KG1 (cell line): Measurements from ENCODE around the gene KLF17.
"Not testable (repeated sequence)": the region's sequence is repeated elsewhere in the genome, so short reads cannot be mapped to it uniquely, and the experiment has no call there.

Source experiments
- DNase-seq: peaks from one replicate; lab custom pipeline; 2025; lab: John Stamatoyannopoulos, UW

KLF17 gene

DNA sequence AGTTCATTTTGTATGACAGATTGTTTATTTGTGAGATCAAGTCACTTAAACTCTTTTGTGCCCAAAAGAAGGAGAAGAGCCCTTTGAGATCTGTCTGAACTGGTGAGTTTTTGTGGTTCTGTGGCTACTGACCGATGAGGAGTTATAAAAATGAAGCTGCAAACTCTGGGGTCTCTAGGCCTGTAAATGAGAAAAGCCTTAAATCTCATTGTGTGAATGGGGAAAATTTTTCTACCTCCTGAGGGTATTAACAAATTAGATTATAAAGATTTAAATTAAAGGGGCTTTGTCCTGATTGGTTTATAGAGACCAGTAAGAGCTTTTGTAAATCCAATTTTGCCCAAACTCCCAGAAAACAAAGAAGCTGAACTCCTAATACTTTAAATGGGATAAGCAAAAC is 9.7 kb upstream of the KLF17 start:
- DNase-seq, result no peak

DNA sequence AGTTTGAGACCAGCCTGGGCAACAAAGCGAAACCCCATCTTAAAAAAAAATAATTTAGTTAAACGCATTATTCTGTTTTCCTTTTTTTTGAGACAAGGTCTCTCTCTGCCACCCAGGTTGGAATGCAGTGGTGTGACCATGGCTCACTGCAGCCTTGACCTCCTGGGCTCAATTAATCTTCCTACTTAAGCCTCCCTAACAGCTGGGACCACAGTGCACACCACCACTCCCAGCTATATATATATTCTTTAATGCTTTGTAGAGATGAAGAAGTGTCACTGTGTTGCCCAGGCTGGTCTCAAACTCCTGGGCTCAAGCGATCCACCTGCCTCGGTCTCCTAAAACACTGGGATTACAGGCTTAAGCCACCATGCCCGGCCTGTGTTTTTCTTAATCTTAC is 7.7 kb upstream of the KLF17 start:
- DNase-seq, result no peak

DNA sequence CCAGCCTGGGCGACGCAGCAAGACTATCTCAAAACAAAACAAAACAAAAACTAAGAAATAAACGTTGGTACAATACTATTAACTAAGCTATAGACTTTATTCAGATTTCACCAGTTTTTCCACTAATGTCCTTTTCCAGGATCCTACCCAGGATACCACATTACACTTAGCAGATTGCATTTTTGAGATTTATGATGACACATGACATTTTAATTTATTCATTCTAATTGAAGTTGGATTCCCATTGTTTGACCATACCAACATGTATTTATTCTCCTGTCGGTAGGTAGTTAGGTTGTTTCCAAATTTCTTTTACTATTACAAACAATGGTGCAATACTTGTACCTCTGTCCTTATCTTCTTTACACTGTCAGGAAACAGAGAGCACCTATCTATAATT is 6.8 kb upstream of the KLF17 start:
- no peak for DNase-seq

- no peak for DNase-seq
Measured at GRCh38 chr1:44112486-44112885, 6.1 kb upstream of the KLF17 start.

- DNase-seq, result no peak
Measured at GRCh38 chr1:44113095-44113609, 5.5 kb upstream of the KLF17 start.

- DNase-seq, result no peak
Measured at GRCh38 chr1:44114098-44114497, 4.5 kb upstream of the KLF17 start.

DNA sequence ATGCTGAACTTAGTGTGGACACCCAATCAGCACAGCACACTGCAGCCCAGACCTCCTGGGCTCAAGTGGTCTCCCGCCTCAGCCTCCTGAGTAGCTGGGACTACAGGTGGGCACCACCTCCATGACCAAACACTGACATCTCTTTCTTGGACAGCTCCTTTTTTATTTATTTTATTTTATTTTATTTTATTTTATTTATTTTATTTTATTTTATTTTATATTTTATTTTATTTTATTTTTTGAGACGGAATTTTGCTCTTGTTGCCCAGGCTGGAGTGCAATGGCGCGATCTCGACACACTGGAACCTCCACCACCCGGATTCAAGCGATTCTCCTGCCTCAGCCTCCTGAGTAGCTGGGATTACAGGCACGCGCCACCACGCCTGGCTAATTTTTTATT is 1.3 kb upstream of the KLF17 start:
- DNase-seq, result not testable (repeated sequence)

GRCh38 chr1:44119525-44119924 is 904 bp downstream of the KLF17 start:
- no peak for DNase-seq

- no peak for DNase-seq
Measured at GRCh38 chr1:44120398-44120949, 1.9 kb downstream of the KLF17 start.

- no peak for DNase-seq
Measured at GRCh38 chr1:44129616-44130500, 11.2 kb downstream of the KLF17 start.

DNA sequence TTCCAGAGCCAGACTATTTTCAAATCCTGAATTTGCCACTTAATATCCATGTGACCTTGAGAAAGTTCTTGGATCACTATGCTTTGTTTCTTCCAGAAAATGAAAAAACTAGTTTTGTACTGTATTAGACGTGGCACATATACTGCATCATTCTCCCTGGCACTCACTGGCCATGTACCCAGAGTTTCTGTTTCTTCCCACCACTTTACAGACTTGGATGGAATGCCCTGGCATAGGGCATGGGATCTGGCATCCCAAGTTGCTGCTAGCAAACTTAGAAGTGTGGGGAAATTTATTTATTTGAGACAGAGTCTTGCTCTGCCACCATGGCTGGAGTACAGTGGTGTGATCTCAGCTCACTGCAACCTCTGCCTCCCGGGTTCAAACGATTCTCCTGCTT is 12.8 kb downstream of the KLF17 start:
- DNase-seq, result no peak

DNA sequence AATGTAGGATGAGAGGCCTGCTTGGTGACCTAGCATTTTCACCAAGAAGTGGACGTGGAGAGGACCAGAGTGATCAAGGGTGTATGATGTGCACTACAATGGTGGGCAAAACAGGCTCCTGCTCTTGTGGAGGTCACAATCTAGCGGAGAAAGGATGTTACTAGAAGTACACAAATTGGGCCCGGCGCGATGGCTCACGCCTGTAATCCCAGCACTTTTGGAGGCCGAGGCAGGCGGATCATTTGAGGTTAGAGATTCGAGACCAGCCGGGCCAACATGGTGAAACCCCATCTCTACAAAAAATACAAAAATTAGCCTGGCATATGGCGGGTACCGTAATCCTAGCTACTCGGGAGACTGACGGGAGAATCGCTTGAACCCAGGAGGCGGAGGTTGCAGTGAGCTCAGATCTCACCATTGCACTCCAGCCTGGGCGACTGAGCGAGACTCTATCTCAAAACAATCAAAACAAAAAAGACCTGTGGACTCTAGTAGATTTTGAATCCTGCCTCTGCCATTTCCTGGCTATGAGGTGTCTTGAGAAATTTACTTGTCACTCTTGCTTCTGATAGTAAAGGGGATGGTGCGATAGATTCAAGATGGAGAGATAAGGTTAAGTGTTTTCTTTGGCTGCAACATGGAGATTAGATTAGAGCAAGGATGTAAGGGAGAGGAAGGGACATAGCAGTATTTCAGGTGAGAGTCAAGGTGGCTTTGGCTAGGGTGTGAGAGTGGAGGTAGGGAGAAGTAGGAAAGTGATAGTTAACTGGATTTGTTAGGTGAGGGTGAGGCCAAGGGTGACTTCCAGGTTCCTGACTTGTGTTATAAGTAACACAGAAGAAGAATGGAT is 15.7 kb downstream of the KLF17 start:
- DNase-seq, result no peak

DNA sequence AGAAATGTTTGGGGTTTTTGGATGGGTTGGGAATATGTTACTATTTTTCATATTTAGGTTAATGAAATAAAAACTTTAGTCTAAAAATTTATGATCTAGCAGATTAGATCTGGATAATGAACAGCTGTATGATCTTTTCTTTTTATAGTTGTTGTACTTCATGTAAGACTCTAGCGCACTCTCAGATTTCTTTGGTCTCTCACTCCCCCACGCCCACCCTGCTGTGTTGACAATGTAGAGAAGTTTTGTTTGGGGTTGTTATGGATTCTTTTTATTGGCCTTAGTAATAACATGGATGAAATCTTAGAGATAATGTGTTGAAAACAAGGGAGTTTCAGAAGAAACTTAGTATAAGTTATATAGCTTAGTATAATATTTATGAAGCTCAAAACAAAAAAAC is 17.3 kb downstream of the KLF17 start:
- DNase-seq, result no peak

DNA sequence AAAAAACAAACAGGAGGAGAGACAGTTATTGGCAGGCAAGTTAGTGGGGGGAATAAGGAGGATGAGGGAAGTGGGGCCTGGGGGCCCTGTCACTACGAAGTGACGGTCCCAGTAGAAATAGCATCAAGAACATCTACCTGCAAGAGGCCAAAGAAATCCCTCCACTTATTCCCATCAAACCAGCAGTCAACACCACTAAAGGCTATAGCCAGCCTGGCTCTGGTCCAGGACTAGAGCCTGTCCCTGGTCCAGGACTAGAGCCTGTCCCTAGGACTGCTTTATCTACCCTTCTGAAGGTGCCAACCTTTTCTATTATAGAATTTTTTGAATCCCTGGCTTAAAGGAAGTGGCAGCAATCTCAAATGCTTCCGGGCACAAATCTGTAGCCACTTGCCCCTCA is 19.6 kb downstream of the KLF17 start:
- DNase-seq, result no peak

GRCh38 chr1:44139565-44139964 is 20.9 kb downstream of the KLF17 start:
- DNase-seq, result not testable (repeated sequence)

DNA sequence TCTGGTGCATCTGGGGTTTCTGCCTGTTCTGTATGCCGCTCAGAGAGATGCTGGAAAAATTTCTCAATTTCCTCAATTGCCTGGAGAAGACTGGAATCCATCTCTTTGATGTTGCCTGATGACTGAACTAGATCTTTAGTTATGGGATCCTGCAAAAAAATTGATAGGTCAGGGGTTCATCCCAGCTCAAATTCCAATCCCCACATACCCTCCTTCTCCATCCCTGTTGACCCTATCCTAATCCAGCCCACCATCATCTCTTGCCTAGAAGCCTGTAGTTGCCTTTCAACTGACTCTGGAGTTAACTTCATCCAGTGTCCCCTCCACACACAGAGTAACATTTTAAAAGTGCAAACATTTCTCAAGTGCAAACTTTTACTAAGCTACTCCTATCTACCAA is 22.9 kb downstream of the KLF17 start, which contains the start of gene KLF18:
Gene KLF18, minus strand, starts transcription at position 101 of the 400 bp plus-strand sequence. Its CDS starts 0 bp downstream, at position 101.
- DNase-seq, result no peak

DNA sequence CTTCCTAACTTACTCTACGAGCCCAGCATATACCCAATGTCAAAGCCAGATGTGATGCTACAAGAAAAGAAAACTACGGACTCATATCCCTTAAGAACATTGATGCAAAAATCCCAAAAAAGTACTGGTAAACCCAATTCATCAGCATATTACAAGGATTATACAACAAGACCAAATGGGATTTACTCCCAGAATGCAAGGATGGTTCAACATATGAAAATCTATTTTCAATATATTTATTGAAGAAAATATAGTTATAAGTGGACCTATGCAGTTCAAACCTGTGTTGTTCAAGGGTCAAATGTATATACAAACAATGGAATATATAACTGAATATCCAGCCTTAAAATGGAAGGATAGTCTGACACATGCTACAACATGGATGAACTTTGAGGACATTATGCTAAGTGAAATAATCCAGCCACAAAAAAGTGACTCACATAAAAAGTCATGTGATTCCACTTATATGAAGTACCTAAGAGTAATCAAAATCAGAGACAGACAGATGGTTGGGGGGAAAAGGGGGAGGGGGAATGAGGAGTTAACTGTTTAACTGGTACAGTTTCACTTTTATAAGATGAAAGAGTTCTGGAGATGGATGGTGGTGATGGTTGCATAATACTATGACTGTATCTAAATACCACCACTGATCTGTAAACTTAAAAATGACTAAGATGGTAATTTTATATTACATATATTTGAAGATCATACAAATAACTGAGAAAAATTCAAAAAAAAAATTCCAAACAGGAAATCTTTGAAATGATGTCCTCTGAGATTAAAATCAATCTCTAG is 26.5 kb downstream of the KLF17 start:
- DNase-seq, result no peak

GRCh38 chr1:44146536-44147361 is 28.1 kb downstream of the KLF17 start:
- no peak for DNase-seq

DNA sequence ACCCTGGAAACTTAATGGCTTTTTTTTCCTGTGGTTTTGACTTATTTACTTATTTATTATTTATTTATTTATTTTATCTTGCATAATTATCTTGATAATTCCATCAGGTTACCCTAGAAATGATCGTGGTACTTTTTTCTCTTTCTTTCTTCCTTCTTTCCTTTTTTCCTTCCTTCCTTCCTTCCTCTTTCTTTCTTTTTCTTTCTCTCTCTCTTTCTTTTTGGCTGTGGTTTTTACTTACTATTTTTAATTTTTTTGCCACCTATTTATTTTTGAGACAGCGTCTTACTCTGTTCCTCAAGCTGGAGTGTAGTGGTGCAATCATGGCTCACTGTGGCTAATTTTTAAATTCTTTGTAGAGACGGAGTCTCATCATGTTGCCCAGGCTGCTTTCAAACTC is 29.0 kb downstream of the KLF17 start:
- DNase-seq, result no peak

DNA sequence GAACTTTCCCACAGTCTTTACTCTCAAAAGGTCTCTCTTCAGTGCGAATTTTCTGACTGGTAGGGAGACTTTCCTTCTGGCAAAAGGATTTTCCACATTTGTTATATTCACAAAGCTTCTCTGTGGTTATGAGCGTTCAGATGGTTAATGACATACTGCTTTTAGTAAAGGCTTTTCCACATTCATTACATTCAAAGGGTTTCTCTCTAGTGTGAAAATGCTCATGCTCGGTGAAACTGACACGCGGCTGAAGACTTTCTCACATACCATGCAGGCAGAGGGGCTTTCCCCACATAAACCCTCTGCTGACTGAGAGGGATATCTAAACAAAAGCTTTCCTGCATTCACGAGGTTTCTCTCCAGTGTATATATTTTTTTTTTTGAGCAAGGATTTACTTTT is 32.7 kb downstream of the KLF17 start:
- DNase-seq, result no peak

- no peak for DNase-seq
Measured at GRCh38 chr1:44151808-44152207, 33.2 kb downstream of the KLF17 start.
